K562 (cell line): ENCODE results near the gene B3GALNT2. TPM values are rescaled to one million over a fixed set of nuclear protein-coding genes. Genes with fewer than 3 reads are reported as not detected.

ENCODE experiments used
- ATAC-seq: fragments of 200-7000 bp; cut with Tn5 transposase; 3 replicates; pipeline ENCODE4 v1.9.1; 2020; ENCODE audit warnings: moderate library complexity
- BruUV-seq: library from RNA; stranded (reverse); fragments of 400-500 nt; replicated peaks from 2 replicates; lab custom pipeline; 2021; lab: Mats Ljungman, UMichigan
- CTCF ChIA-PET: fragments of 300-600 bp; formaldehyde crosslinking; extraction: SDS; loops from one replicate; lab custom pipeline; 2021; ENCODE audit warnings: low intra/inter-chr PET ratio; lab: Yijun Ruan, JAX
- POLR2A ChIA-PET: fragments of 300-600, 350-650 bp; sonication (Branson Sonifier 250); formaldehyde crosslinking; extraction: SDS; loops from one replicate; lab custom pipeline; 2021; ENCODE audit warnings: antibody characterized with exemption, inconsistent platforms; lab: Yijun Ruan, JAX
- DNase-seq, 4 experiments: peaks; one replicate each; pipeline versions ENCODE4 v3.0.0 to v3.0.0-alpha.2; 2011 to 2018; ENCODE audit warnings: low spot score in 3 of 4, mixed read lengths in 3 of 4; ENCODE audit errors: extremely low read depth in 1 of 4
- FAIRE-seq: peaks from 2 replicates; lab custom pipeline; 2011; peaks lifted over from hg19 to GRCh38; lab: Jason Lieb, UNC
- H2AFZ ChIP-seq: 2 replicates; pipeline ENCODE4 v1.6.0; 2011; ENCODE audit warnings: low read depth, low read length, control low read depth, inconsistent platforms
- H3K27ac ChIP-seq: fragments of 200-600 bp; 3 replicates; pipeline ENCODE4 v1.8.0; 2011; ENCODE audit warnings: low read depth, mild to moderate bottlenecking, control low read depth, inconsistent platforms, low read length, moderate library complexity, mixed read lengths; ENCODE audit errors: extremely low read depth
- H3K27me3 ChIP-seq, 2 experiments: fragments of 300-600 bp in 1 of 2; 2 replicates in 1 of 2; 3 replicates in 1 of 2; pipeline versions ENCODE4 v1.6.0 to v1.8.0; 2011; ENCODE audit warnings: inconsistent platforms in 2 of 2, low read length in 2 of 2, mild to moderate bottlenecking in 1 of 2, mixed read lengths in 1 of 2, moderate library complexity in 1 of 2; ENCODE audit not compliant: control insufficient read depth in 2 of 2, insufficient read depth in 2 of 2
- H3K36me3 ChIP-seq: fragments of 300-600 bp; 3 replicates; pipeline ENCODE4 v1.8.0; 2011; ENCODE audit warnings: mild to moderate bottlenecking, low read length, inconsistent platforms; ENCODE audit not compliant: control insufficient read depth, insufficient read depth
- H3K4me1 ChIP-seq, 2 experiments: fragments of 200-600 bp in 1 of 2; replicated peaks in 1 of 2; 2 replicates in 1 of 2; 3 replicates in 1 of 2; pipeline versions ENCODE4 v1.5.1 to v1.8.0; 2011; ENCODE audit warnings: inconsistent platforms in 2 of 2, low read length in 2 of 2, mild to moderate bottlenecking in 1 of 2, mixed read lengths in 1 of 2, moderate library complexity in 1 of 2; ENCODE audit not compliant: control insufficient read depth in 2 of 2, insufficient read depth in 2 of 2
- H3K4me2 ChIP-seq: 2 replicates; pipeline ENCODE4 v1.6.1; 2011; ENCODE audit warnings: low read length, control low read depth, inconsistent platforms, mixed read lengths; ENCODE audit not compliant: insufficient read depth
- H3K4me3 ChIP-seq: fragments of 200-600 bp; sonication (generic), shearing (Covaris generic); 2 replicates; pipeline ENCODE4 v1.5.1; 2016; ENCODE audit warnings: control low read depth, inconsistent platforms
- H3K79me2 ChIP-seq: fragments of 200-600 bp; 3 replicates; pipeline ENCODE4 v1.8.0; 2011; ENCODE audit warnings: low read length, inconsistent platforms; ENCODE audit not compliant: control insufficient read depth, insufficient read depth
- H3K9ac ChIP-seq, 2 experiments: 2 replicates each; pipeline versions ENCODE4 v1.6.0 to v1.6.1; 2011; ENCODE audit warnings: low read depth in 2 of 2, low read length in 2 of 2, control low read depth in 1 of 2, inconsistent platforms in 1 of 2, mild to moderate bottlenecking in 1 of 2, mixed read lengths in 1 of 2; ENCODE audit not compliant: insufficient read depth in 1 of 2
- H3K9me1 ChIP-seq: one replicate; pipeline ENCODE4 v1.6.0; 2011; ENCODE audit warnings: inconsistent platforms, mild to moderate bottlenecking, low read length, moderate library complexity; ENCODE audit not compliant: control insufficient read depth, insufficient read depth
- H3K9me3 ChIP-seq: replicated peaks from 2 replicates; pipeline ENCODE4 v1.5.1; 2011; ENCODE audit warnings: low read depth, low read length, inconsistent platforms; ENCODE audit not compliant: control insufficient read depth, insufficient read depth
- H4K20me1 ChIP-seq: replicated peaks from 2 replicates; pipeline ENCODE4 v1.6.1; 2011; ENCODE audit warnings: low read length, inconsistent platforms, mixed read lengths; ENCODE audit not compliant: control insufficient read depth, insufficient read depth
- BRF1 ChIP-seq: IDR thresholded peaks from 3 replicates; pipeline ENCODE4 v1.6.1; 2011; ENCODE audit warnings: borderline replicate concordance, mild to moderate bottlenecking; ENCODE audit not compliant: insufficient read length; ENCODE audit errors: extremely low read depth
- CBX8 ChIP-seq: fragments of 200-600 bp; sonication (generic); IDR thresholded peaks from 2 replicates; pipeline ENCODE4 v1.6.1; 2012; ENCODE audit warnings: borderline replicate concordance, mixed run types, low read depth, mild to moderate bottlenecking, moderate library complexity, mixed read lengths, low read length, control low read depth, inconsistent platforms; ENCODE audit not compliant: poor library complexity, severe bottlenecking; ENCODE audit errors: extremely low read depth
- CC2D1A ChIP-seq: fragments of 450-650 bp; IDR thresholded peaks from 2 replicates; pipeline ENCODE4 v1.6.1; 2017; ENCODE audit warnings: mild to moderate bottlenecking
- CHD4 ChIP-seq: fragments of 200-600 bp; sonication (generic); IDR thresholded peaks from 3 replicates; pipeline ENCODE4 v1.6.1; 2012; ENCODE audit warnings: low read depth, mild to moderate bottlenecking, mixed read lengths, low read length, inconsistent platforms; ENCODE audit not compliant: insufficient read depth, insufficient replicate concordance, poor library complexity, severe bottlenecking
- CTCF ChIP-seq, 3 experiments: IDR thresholded peaks in 2 of 3; conservative IDR thresholded peaks in 1 of 3; 2 replicates each; pipeline ENCODE4 v1.5.1; 2011 to 2012; ENCODE audit warnings: low read length in 3 of 3, mild to moderate bottlenecking in 3 of 3, control low read depth in 2 of 3, improper control_type of control experiment in 1 of 3, inconsistent platforms in 1 of 3, low read depth in 1 of 3, mixed read lengths in 1 of 3, moderate library complexity in 1 of 3; ENCODE audit not compliant: insufficient read depth in 2 of 3
- KLF16 ChIP-seq: IDR thresholded peaks from 2 replicates; pipeline ENCODE4 v1.6.1; 2016; ENCODE audit warnings: antibody characterized with exemption
- MAZ ChIP-seq, 2 experiments: fragments of 450-650 bp in 1 of 2; sonication (generic) in 1 of 2; formaldehyde crosslinking; IDR thresholded peaks in 1 of 2; conservative IDR thresholded peaks in 1 of 2; 2 replicates each; pipeline versions ENCODE4 v1.4.0 to v1.5.0; 2020; ENCODE audit warnings: mild to moderate bottlenecking in 1 of 2, missing genetic modification reagents in 1 of 2
- PREB ChIP-seq: sonication (generic); formaldehyde crosslinking; IDR thresholded peaks from 2 replicates; pipeline ENCODE4 v1.8.1; 2023; ENCODE audit warnings: mild to moderate bottlenecking, missing genetic modification reagents
- ZEB2 ChIP-seq: fragments of 450-650 bp; IDR thresholded peaks from 2 replicates; pipeline ENCODE4 v1.6.1; 2016
- WGBS: fragments of 100-300 bp; shearing (Covaris generic); methylation state at CpG from one replicate; pipeline ENCODE4 v1.1.6; 2016; ENCODE audit warnings: low coverage, mixed read lengths; ENCODE audit not compliant: insufficient coverage; ENCODE audit errors: missing lambda C conversion rate; 5-methylcytosine and 5-hydroxymethylcytosine counted together
- in situ Hi-C: fragments of 300-500 bp; cut with MboI; formaldehyde crosslinking; loops from 4 replicates; pipeline ENCODE4 v1.15.0; 2018; ENCODE audit warnings: inconsistent platforms, mixed read lengths
- intact Hi-C: fragments of 100-400 bp; cut with micrococcal nuclease; formaldehyde crosslinking; loops from 2 replicates; pipeline ENCODE4 v1.14.2; 2022
- polyA plus RNA-seq, 8 experiments: library from polyadenylated mRNA; depleted of rRNA in 4 of 8; stranded (reverse) in 5 of 8; unstranded in 3 of 8; fragments of >200 nt; fragmentation: Nextera tagmentation in 2 of 8; fragmentation: Illumina TruSeq in 1 of 8; extraction: Ambion mirVana in 2 of 8; extraction: Trizol in 1 of 8; gene quantifications; 2 replicates each; pipeline versions ENCODE4 v1.2.1 to v1.2.3, GENCODE V29; 2011 to 2014; ENCODE audit warnings: inconsistent platforms in 1 of 8, missing spikeins in 1 of 8
- total RNA-seq, 7 experiments: library from RNA; depleted of rRNA in 6 of 7; stranded (reverse); fragments of >200 nt in 6 of 7; fragmentation: Illumina TruSeq in 2 of 7; extraction: Trizol in 2 of 7; gene quantifications; 2 replicates each; pipeline versions ENCODE4 v1.2.1 to v1.2.3, GENCODE V29; 2011 to 2021; ENCODE audit warnings: low replicate concordance in 1 of 7
- TF ChIP-seq, protein P1 (sequence below): sonication (generic); formaldehyde crosslinking; IDR thresholded peaks from 2 replicates; pipeline ENCODE4 v1.8.0; 2022; ENCODE audit warnings: missing genetic modification reagents, mild to moderate bottlenecking, moderate library complexity, borderline replicate concordance
- TF ChIP-seq, protein P2 (sequence below): sonication (generic); formaldehyde crosslinking; IDR thresholded peaks from 2 replicates; pipeline ENCODE4 v1.5.0; 2020; ENCODE audit warnings: missing genetic modification reagents

B3GALNT2 gene
- total and polyA plus RNA-seq, 9 of the 15 experiments (the other 6 are each of a cell fraction or from before 2014, with no cell fraction given), result 2.0 to 31.7 (median 22.9) TPM

DNA sequence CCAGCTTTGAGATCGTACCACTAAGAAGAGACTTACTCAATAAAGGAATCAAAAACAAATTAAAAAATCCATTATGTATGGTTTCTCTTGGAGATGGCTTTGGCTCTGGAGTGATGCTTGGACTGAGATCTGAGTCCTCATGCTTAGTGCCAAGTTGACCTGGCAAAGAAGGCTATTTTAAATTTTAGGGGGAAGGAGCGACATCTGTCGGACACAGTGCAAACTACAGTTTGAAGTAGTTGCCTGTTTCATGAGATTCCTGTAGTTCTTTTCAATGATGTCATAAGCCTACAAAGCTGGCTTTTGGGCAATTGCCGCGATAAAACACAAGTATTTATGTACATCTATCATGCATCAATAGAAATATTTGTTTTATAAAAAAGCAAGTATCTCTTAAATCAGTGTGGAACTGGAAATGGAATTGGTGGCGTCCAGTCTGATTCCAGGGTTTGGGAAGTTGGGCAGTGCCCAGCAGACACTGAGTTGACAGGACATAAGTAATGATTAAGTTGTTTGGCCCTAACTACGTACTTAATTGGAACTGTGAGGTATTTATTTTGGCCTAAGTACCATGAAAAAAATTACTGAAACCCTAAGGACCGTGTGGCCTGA, 87.1 kb downstream of the B3GALNT2 start:
- Histone ChIP-seq H3K9me3 (no peaks in the 10 kb centered on the region), H3K27ac (no peak overlapping the region), H3K4me1 (no peaks in the 10 kb centered on the region), H3K27me3 (no peaks in the 10 kb centered on the region), H3K36me3 (peaks cover 63% of the 10 kb centered on the region; the same call in 2 of the 3 replicates), H2AFZ (no peak overlapping the region), H4K20me1 (no peaks in the 10 kb centered on the region), H3K9me1 (no peaks in the 10 kb centered on the region), H3K4me2 (no peak overlapping the region), H3K79me2 (peaks cover 29% of the 10 kb centered on the region), H3K9ac (no peak overlapping the region), H3K4me3 (no peak overlapping the region)
- ChIA-PET POLR2A (interaction anchor here (0.5 to 1.3 kb wide), 4 partner anchors 11 to 261 kb away, joined by 3 to 4 read pairs (median 4); no protein-coding TSS in a partner anchor), CTCF (interaction anchor here (0.5 to 6.3 kb wide), 8 partner anchors 13 to 1094 kb away, joined by 3 to 50 read pairs (median 6); partner anchors contain the start of gene RBM34)
- DNase-seq, result peak; percentile 70 to 77 (median 72)
- in situ Hi-C loops (loop anchor here (5.0 to 10.0 kb wide), 2 partner anchors 165 to 322 kb away; no protein-coding TSS in a partner anchor), intact Hi-C loops (loop anchor here (1.0 to 10.0 kb wide), 2 partner anchors 323 to 922 kb away; no protein-coding TSS in a partner anchor)
- FAIRE-seq, result peak; percentile 94
- WGBS, result 36% methylated on average over 8 of the region's 8 CpGs
- peak; percentile 73 for ATAC-seq
- no TSS peak for BruUV-seq
- TF ChIP-seq CBX8 (no peak), KLF16 (peak; percentile 53; the same call in 1 of the 2 replicates), MAZ (CRISPR knock-in tag; conservative IDR thresholded peaks at IDR 0.05 in 1 of 2, IDR thresholded peaks at IDR 0.05 in 1 of 2) (0 out of 4 replicates have a peak, but pooled peaks of 1 of the 2 experiments have one; percentile 38), CTCF (IDR thresholded peaks at IDR 0.05 in 2 of 3, conservative IDR thresholded peaks at IDR 0.05 in 1 of 3; ENCODE audit: insufficient read depth in 2 of 3, low read depth in 1 of 3, low read length in 3 of 3) (peak; percentile 77 to 91 (median 89)), BRF1 (no peak), PREB (0 out of 2 replicates have a peak, but pooled peaks have one; percentile 39), ZEB2 (0 out of 2 replicates have a peak, but pooled peaks have one; percentile 23), CC2D1A (0 out of 2 replicates have a peak, but pooled peaks have one; percentile 38), CHD4 (no peak)
- TF ChIP-seq, protein P1, sequence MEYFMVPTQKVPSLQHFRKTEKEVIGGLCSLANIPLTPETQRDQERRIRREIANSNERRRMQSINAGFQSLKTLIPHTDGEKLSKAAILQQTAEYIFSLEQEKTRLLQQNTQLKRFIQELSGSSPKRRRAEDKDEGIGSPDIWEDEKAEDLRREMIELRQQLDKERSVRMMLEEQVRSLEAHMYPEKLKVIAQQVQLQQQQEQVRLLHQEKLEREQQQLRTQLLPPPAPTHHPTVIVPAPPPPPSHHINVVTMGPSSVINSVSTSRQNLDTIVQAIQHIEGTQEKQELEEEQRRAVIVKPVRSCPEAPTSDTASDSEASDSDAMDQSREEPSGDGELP, result peak; percentile 14; the same call in 1 of the 2 replicates
- TF ChIP-seq, protein P2, sequence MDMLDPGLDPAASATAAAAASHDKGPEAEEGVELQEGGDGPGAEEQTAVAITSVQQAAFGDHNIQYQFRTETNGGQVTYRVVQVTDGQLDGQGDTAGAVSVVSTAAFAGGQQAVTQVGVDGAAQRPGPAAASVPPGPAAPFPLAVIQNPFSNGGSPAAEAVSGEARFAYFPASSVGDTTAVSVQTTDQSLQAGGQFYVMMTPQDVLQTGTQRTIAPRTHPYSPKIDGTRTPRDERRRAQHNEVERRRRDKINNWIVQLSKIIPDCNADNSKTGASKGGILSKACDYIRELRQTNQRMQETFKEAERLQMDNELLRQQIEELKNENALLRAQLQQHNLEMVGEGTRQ, result no peak
